Hematopoietic multipotent progenitor cell (in vitro differentiated cells): ENCODE data around the gene PDCD2. TPM values are rescaled to one million over a fixed set of nuclear protein-coding genes. Genes with fewer than 3 reads are reported as not detected.
"Not testable (repeated sequence)": the region's sequence is repeated elsewhere in the genome, so short reads cannot be mapped to it uniquely, and the experiment has no call there.

Experiments
- DNase-seq, 3 donors: peaks; one replicate each; pipeline ENCODE4 v3.0.0-alpha.2; 2011 to 2015; ENCODE audit warnings: low read depth in 2 of 3, low spot score in 2 of 3
- total RNA-seq: library from RNA; depleted of rRNA; stranded (reverse); fragments of >200 nt; gene quantifications from one replicate; pipeline ENCODE4 v1.2.3, GENCODE V29; 2012

The PDCD2 gene
- total RNA-seq, 1 donor, result 46.9 TPM

- DNase-seq, result peak; percentile 63 to 87 (median 87)
Observed at GRCh38 chr6:170552765-170553533, 31.5 kb downstream of the PDCD2 start, which contains the start of gene PSMB1. Gene PSMB1 (minus strand): TSS chr6:170553307. CDS start chr6:170553242, 65 bp downstream.

- DNase-seq, result no peak
Observed at GRCh38 chr6:170545405-170545804, 39.0 kb downstream of the PDCD2 start.

GRCh38 chr6:170542031-170542719 lies 42.3 kb downstream of the PDCD2 start:
- DNase-seq, result no peak

- DNase-seq, result no peak
Observed at GRCh38 chr6:170537329-170537728, 47.1 kb downstream of the PDCD2 start.

- DNase-seq, result no peak
Observed at GRCh38 chr6:170536671-170537070, 47.8 kb downstream of the PDCD2 start.

- DNase-seq, result no peak
Observed at GRCh38 chr6:170535004-170535403, 49.4 kb downstream of the PDCD2 start.

GRCh38 chr6:170533792-170534191 lies 50.6 kb downstream of the PDCD2 start:
- DNase-seq, result no peak

- DNase-seq, result no peak
Observed at GRCh38 chr6:170532867-170533488, 51.5 kb downstream of the PDCD2 start.

GRCh38 chr6:170529839-170530469 lies 54.5 kb downstream of the PDCD2 start:
- peak; percentile 30 to 83 (median 48) for DNase-seq

- DNase-seq, result not testable (repeated sequence)
Observed at GRCh38 chr6:170527995-170528394, 56.4 kb downstream of the PDCD2 start.

GRCh38 chr6:170525795-170526194 lies 58.6 kb downstream of the PDCD2 start:
- no peak for DNase-seq

Other genes starting within 250 kb of the PDCD2 start
- gene PSMB1, start 31.3 kb downstream of the PDCD2 start, total RNA-seq, result 183 TPM
- gene TBP, start 30.3 kb downstream of the PDCD2 start, total RNA-seq, result 54.4 TPM